Activated CD4-positive, alpha-beta memory T cell treated with anti-CD3 and anti-CD28 coated beads, Interleukin-2, amount 10 ng/mL, durations not matched to agents 7 days and 5 days (primary cell): ENCODE measurements around the gene FEN1. TPM values are rescaled to one million over a fixed set of nuclear protein-coding genes. Genes with fewer than 3 reads are reported as not detected.

ENCODE experiments used
- CTCF ChIA-PET: fragments of 350-600 bp; sonication (Branson Sonifier 250); formaldehyde crosslinking; loops from one replicate; lab custom pipeline; 2021; ENCODE audit warnings: antibody characterized with exemption, inconsistent platforms; lab: Charles Lee
- POLR2A ChIA-PET: fragments of 350-600 bp; sonication (Branson Sonifier 250); formaldehyde crosslinking; loops from one replicate; lab custom pipeline; 2021; ENCODE audit warnings: antibody characterized with exemption; lab: Charles Lee
- DNase-seq: peaks from one replicate; pipeline ENCODE4 v3.0.0-alpha.2; 2020
- H3K27ac Mint-ChIP-seq: one replicate; pipeline ENCODE4 v1.8.0; 2021; ENCODE audit warnings: mild to moderate bottlenecking, mixed read lengths
- H3K27me3 Mint-ChIP-seq: one replicate; pipeline ENCODE4 v1.8.0; 2021; ENCODE audit warnings: mixed read lengths
- H3K36me3 Mint-ChIP-seq: one replicate; pipeline ENCODE4 v1.8.0; 2021; ENCODE audit warnings: low read depth, mixed read lengths
- H3K4me1 Mint-ChIP-seq: one replicate; pipeline ENCODE4 v1.8.0; 2021; ENCODE audit warnings: mixed read lengths
- H3K4me3 Mint-ChIP-seq: one replicate; pipeline ENCODE4 v1.8.0; 2021; ENCODE audit warnings: mild to moderate bottlenecking, mixed read lengths
- H3K9me3 Mint-ChIP-seq: one replicate; pipeline ENCODE4 v1.8.0; 2021; ENCODE audit warnings: mixed read lengths
- total RNA-seq, 2 experiments: library from RNA; stranded (reverse); gene quantifications; one replicate each; pipeline ENCODE4 v1.2.3, GENCODE V29; 2021

Gene FEN1
- total RNA-seq, result 100 to 1,000 TPM; 104 to 105 TPM

DNA sequence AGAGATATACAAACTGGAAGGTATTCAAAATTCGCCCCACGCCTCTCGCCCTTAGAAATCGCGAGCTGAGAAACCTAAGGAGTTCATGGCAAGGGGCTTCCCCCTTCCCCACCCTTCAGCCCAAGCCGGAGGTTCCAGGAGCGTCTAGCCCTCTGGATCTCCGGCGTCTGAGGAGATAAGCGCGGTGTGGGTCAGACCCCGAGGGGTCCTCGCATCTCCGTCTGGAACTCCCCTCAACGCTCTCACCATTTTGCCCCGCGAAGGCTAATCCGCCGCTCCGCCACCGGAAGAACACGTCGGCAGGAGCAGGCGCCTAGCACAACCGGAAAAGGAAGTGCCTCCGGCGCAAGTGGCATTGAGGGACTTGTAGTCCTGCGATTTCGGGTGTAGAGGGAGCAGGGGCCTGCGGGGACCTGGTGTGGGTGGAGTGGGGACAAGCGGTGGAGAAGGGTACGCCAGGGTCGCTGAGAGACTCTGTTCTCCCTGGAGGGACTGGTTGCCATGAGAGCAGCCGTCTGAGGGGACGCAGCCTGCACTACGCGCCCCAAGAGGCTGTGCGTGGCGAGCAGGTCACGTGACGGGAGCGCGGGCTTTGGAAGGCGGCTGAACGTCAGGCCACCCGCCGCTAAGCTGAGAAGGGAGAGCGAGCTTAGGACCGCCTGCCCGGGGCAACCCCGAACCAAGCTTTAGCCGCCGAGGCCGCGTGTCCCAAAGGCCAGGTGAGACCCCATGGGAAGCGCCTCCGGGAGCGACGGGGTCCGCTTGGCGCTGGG lies at the start of gene FEN1, which contains the start of gene TMEM258:
FEN1 (plus strand) TSS at position 602 of the 773 bp plus-strand sequence. CDS start 2,451 bp downstream, outside the sequence.
TMEM258 (minus strand) TSS at position 290 of the 773 bp plus-strand sequence; CDS start at position 249, 41 bp downstream.
- H3K27me3 Mint-ChIP-seq, result no peaks in the 10 kb centered on the region
- ChIA-PET POLR2A (interaction anchor here (0.6 to 5.5 kb wide), 26 partner anchors 8 to 1089 kb away, joined by 3 to 81 read pairs (median 4); partner anchors contain the start of genes CYB561A3, FADS1, FADS2 and FADS3), CTCF (interaction anchor here (0.8 to 2.5 kb wide), 12 partner anchors 9 to 545 kb away, joined by 3 to 12 read pairs (median 4); partner anchors contain the start of genes FADS2 and INCENP)
- H3K9me3 Mint-ChIP-seq, result no peaks in the 10 kb centered on the region
- peaks cover 60% of the 10 kb centered on the region for H3K4me1 Mint-ChIP-seq
- peaks cover 77% of the 10 kb centered on the region for H3K36me3 Mint-ChIP-seq
- H3K27ac Mint-ChIP-seq, result peak within 1 kb of the TSS; percentile 96
- peak within 1 kb of the TSS; percentile 94 for H3K4me3 Mint-ChIP-seq
- DNase-seq, result peak; percentile 90

DNA sequence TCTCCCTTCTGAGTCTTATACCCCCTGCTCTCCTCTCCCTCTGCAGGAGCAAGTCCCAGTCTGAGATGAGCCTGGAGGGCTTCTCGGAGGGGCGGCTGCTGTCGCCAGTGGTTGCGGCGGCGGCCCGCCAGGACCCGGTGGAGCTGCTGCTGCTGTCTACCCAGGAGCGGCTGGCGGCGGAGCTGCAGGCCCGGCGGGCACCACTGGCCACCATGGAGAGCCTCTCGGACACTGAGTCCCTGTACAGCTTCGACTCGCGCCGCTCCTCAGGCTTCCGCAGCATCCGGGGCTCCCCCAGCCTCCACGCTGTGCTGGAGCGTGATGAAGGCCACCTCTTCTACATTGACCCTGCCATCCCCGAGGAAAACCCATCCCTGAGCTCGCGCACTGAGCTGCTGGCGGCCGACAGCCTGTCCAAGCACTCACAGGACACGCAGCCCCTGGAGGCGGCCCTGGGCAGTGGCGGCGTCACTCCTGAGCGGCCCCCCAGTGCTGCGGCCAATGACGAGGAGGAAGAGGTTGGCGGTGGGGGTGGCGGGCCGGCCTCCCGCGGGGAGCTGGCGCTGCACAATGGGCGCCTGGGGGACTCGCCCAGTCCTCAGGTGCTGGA lies 49.1 kb upstream of the FEN1 start:
- H3K27ac Mint-ChIP-seq, result no peak overlapping the region
- H3K36me3 Mint-ChIP-seq, result no peaks in the 10 kb centered on the region
- CTCF ChIA-PET, result interaction anchor here (1.2 kb wide), 1 partner anchor 10 kb away, joined by 6 read pairs; no protein-coding TSS in a partner anchor
- no peak overlapping the region for H3K4me3 Mint-ChIP-seq
- no peaks in the 10 kb centered on the region for H3K4me1 Mint-ChIP-seq
- POLR2A ChIA-PET, result no interaction called here
- no peaks in the 10 kb centered on the region for H3K27me3 Mint-ChIP-seq
- no peak for DNase-seq
- H3K9me3 Mint-ChIP-seq, result no peaks in the 10 kb centered on the region

DNA sequence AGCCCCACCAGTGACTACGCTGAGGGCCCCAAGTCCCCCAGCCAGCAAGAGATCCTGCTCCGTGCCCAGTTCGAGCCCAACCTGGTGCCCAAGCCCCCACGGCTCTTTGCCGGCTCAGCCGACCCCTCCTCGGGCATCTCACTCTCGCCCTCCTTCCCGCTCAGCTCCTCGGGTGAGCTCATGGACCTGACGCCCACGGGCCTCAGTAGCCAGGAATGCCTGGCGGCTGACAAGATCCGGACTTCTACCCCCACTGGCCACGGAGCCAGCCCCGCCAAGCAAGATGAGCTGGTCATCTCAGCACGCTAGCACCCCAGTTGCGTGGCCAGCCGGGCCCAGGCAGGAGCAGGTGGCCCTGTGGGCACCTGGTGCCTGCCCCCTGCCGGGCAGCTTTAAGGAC lies 48.5 kb upstream of the FEN1 start:
- no peak for DNase-seq
- no peaks in the 10 kb centered on the region for H3K36me3 Mint-ChIP-seq
- no peaks in the 10 kb centered on the region for H3K27me3 Mint-ChIP-seq
- H3K9me3 Mint-ChIP-seq, result no peaks in the 10 kb centered on the region
- no peaks in the 10 kb centered on the region for H3K4me1 Mint-ChIP-seq
- ChIA-PET POLR2A (interaction anchor here (1.0 kb wide), 1 partner anchor 20 kb away, joined by 3 read pairs; no protein-coding TSS in a partner anchor), CTCF (interaction anchor here (1.2 kb wide), 1 partner anchor 11 kb away, joined by 6 read pairs; no protein-coding TSS in a partner anchor)
- no peak overlapping the region for H3K4me3 Mint-ChIP-seq
- no peak overlapping the region for H3K27ac Mint-ChIP-seq

- POLR2A ChIA-PET, result interaction anchor here (1.0 kb wide), 1 partner anchor 20 kb away, joined by 3 read pairs; no protein-coding TSS in a partner anchor
- peaks cover 5% of the 10 kb centered on the region for H3K27me3 Mint-ChIP-seq
- H3K27ac Mint-ChIP-seq, result no peak overlapping the region
- DNase-seq, result no peak
- H3K4me3 Mint-ChIP-seq, result no peak overlapping the region
- H3K4me1 Mint-ChIP-seq, result no peaks in the 10 kb centered on the region
- CTCF ChIA-PET, result interaction anchor here (1.2 kb wide), 1 partner anchor 11 kb away, joined by 6 read pairs; no protein-coding TSS in a partner anchor
- H3K36me3 Mint-ChIP-seq, result no peaks in the 10 kb centered on the region
- H3K9me3 Mint-ChIP-seq, result no peaks in the 10 kb centered on the region
Observed at GRCh38 chr11:61744609-61745156, 48.0 kb upstream of the FEN1 start.

- Mint-ChIP-seq H3K27me3 (peaks cover 8% of the 10 kb centered on the region), H3K4me3 (no peak overlapping the region), H3K27ac (no peak overlapping the region), H3K4me1 (no peaks in the 10 kb centered on the region), H3K36me3 (no peaks in the 10 kb centered on the region), H3K9me3 (no peaks in the 10 kb centered on the region)
- POLR2A ChIA-PET, result no interaction called here
- no peak for DNase-seq
- CTCF ChIA-PET, result interaction anchor here (1.0 to 2.7 kb wide), 4 partner anchors 12 to 47 kb away, joined by 3 to 13 read pairs (median 8); partner anchors contain the start of genes FEN1 and TMEM258
Observed at GRCh38 chr11:61745781-61746441, 46.8 kb upstream of the FEN1 start.

DNA sequence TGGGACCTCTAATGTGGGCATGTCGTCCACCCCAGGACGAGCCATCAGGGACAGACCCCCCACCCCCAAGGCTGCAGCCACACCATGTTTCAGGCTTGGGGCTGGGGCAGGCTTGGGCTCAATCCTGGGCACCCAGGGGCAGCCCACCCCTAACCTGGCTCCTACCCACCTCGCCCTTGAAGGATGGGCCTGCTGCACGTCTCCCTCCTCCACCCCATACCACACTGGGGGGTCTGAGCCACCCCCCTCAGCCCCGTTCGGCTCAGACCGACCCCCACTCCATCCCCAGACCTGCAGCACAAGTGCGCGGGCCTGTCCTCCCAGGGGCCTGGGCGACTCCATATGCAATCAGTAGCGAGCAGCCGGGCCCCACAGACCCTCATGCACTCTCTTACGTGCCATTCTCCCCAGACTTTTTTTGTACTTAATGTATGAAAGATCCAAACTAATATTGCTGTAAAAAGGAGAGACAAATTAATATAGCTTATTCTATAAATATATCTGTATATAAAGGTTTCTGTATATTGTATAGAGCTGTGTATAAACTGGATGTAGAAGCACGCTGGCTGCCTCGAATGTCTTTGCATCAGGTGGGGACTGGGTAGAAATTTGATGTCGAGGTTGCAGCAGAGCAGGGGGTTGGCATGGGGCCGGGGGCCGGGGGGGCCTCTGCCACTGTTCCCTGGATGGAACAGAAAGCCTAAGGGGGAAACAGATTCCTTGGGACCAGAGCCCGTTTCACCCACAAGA lies 46.1 kb upstream of the FEN1 start:
- no peaks in the 10 kb centered on the region for H3K9me3 Mint-ChIP-seq
- ChIA-PET CTCF (interaction anchor here (0.8 to 2.7 kb wide), 9 partner anchors 10 to 361 kb away, joined by 3 to 13 read pairs (median 6); partner anchors contain the start of genes FEN1 and TMEM258), POLR2A (no interaction called here)
- no peaks in the 10 kb centered on the region for H3K36me3 Mint-ChIP-seq
- H3K27ac Mint-ChIP-seq, result no peak overlapping the region
- peaks cover 14% of the 10 kb centered on the region for H3K27me3 Mint-ChIP-seq
- no peak for DNase-seq
- H3K4me3 Mint-ChIP-seq, result no peak overlapping the region
- H3K4me1 Mint-ChIP-seq, result no peaks in the 10 kb centered on the region

DNA sequence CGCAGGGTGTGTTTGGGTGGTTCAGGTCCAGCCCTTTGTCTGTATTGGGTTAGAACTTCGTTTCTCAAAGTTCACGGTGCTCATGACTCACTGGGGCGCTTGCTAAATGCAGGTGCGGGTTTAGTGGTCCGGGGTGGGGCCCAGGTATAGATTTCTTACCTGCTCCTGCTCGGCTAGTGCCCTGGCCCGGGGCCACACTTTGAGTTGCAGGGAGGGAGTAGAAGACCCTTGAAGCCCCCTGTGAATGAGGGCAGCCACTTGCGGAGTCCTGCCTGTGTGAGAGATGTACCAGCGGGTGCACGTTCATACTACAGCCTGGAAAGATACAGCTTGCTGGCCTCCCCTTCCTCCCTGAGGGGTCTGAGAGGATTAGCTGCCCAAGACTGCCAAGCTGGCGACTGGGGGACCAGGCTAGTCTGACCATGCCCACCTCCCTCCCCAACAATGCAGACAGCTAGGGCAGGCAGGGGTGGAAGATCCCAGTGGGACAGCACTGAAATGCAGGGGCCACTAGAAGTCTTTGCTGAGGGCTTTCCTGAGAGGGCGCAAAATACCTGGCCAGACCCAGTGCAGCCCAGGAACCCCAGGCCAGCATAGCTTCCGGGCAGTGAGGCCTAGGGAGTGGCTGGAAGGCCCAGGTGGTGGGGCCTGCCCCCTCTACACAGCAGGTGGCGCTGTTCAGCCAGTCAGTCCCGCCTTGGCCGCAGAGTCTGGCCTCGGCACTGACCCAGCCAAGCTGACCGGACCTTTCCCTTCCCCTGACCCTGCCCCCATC lies 45.3 kb upstream of the FEN1 start:
- Mint-ChIP-seq H3K27ac (no peak overlapping the region), H3K4me1 (peaks cover 2% of the 10 kb centered on the region), H3K4me3 (no peak overlapping the region), H3K27me3 (peaks cover 19% of the 10 kb centered on the region), H3K36me3 (no peaks in the 10 kb centered on the region), H3K9me3 (no peaks in the 10 kb centered on the region)
- POLR2A ChIA-PET, result no interaction called here
- DNase-seq, result peak; percentile 63
- CTCF ChIA-PET, result interaction anchor here (0.6 to 2.7 kb wide), 17 partner anchors 11 to 576 kb away, joined by 3 to 13 read pairs (median 5); partner anchors contain the start of genes FEN1 and TMEM258

- Mint-ChIP-seq H3K27ac (no peak overlapping the region), H3K36me3 (no peaks in the 10 kb centered on the region), H3K27me3 (peaks cover 20% of the 10 kb centered on the region), H3K9me3 (no peaks in the 10 kb centered on the region), H3K4me1 (peaks cover 3% of the 10 kb centered on the region), H3K4me3 (no peak overlapping the region)
- ChIA-PET CTCF (interaction anchor here (0.8 to 2.7 kb wide), 15 partner anchors 10 to 360 kb away, joined by 3 to 13 read pairs (median 5); partner anchors contain the start of genes FEN1 and TMEM258), POLR2A (no interaction called here)
- no peak for DNase-seq
Observed at GRCh38 chr11:61747967-61748285, 44.8 kb upstream of the FEN1 start.

DNA sequence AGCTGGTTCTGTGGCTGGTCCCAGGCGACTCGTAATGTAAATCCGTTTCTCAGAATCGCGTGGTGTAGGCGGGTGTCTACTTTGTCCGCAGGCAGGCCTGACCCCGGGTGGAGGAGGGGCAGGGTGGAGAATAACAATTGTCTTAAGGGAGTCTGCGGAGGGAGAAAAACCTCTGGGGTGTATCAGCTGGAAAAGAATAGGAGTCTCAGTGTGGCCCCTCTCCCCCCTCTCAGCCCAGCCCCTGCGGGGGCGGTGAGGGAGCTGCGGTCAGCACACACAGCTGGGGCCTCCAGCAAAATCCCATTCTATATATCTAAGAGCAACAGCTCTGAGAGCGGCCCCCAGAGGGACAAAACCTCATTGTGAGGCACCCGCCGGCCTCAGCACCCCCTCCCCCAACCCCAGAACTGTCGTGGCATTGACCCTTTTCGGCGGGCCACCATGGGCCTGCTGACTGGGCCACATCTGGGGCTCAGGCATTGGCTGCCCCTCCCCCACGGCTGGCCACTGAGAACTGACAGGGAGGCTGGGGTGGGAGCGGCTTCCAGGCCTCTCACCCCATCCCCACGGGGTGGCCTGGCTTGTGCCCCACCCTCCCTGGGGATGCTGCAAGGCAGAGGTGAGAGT lies 43.0 kb upstream of the FEN1 start:
- ChIA-PET CTCF (interaction anchor here (0.9 to 1.9 kb wide), 6 partner anchors 16 to 333 kb away, joined by 3 to 9 read pairs (median 4); no protein-coding TSS in a partner anchor), POLR2A (no interaction called here)
- peaks cover 8% of the 10 kb centered on the region for H3K4me1 Mint-ChIP-seq
- H3K27ac Mint-ChIP-seq, result no peak overlapping the region
- no peaks in the 10 kb centered on the region for H3K9me3 Mint-ChIP-seq
- no peaks in the 10 kb centered on the region for H3K36me3 Mint-ChIP-seq
- no peak overlapping the region for H3K4me3 Mint-ChIP-seq
- no peak for DNase-seq
- peaks cover 31% of the 10 kb centered on the region for H3K27me3 Mint-ChIP-seq

- POLR2A ChIA-PET, result no interaction called here
- DNase-seq, result no peak
Observed at GRCh38 chr11:61750631-61751273, 42.0 kb upstream of the FEN1 start.

More at GRCh38 chr11:61750631-61751273, 42.0 kb upstream of the FEN1 start:
- Mint-ChIP-seq H3K27me3 (peaks cover 31% of the 10 kb centered on the region), H3K4me3 (no peak overlapping the region), H3K36me3 (no peaks in the 10 kb centered on the region), H3K9me3 (no peaks in the 10 kb centered on the region), H3K27ac (no peak overlapping the region), H3K4me1 (peaks cover 13% of the 10 kb centered on the region)
- CTCF ChIA-PET, result interaction anchor here (1.1 to 2.0 kb wide), 2 partner anchors 17 to 25 kb away, joined by 5 to 8 read pairs; no protein-coding TSS in a partner anchor
